ENCODE measurements around the gene MYH6. TPM values are rescaled to one million over a fixed set of nuclear protein-coding genes. Genes with fewer than 3 reads are reported as not detected.

Gene MYH6
- total RNA-seq, 1 experiment from 2014 or later = 0.09 TPM

DNA sequence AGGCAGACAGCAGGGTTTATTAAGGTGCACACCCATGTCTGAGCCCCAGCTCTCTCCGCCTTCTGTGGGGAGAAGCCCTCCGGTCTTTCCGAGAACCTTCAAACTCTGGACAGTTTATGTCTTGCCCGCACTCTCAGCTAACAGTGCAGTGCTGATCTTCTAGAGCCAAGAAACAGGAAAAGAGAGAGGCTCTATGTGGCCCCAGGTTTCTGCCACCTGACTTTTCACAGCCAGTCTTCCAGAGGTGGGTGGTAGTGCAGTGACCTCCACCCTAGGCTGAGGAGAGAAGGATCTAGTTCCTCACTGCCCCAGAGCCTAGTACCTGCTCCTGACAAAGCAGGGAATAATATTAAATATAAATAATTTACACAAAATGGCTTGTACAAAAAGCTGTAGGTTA is 51.4 kb downstream of the MYH6 start:
- Mint-ChIP-seq H3K27ac (no peak overlapping the region), H3K4me3 (no peak overlapping the region), H3K4me1 (peaks cover 8% of the 10 kb centered on the region), H3K36me3 (peaks cover 14% of the 10 kb centered on the region), H3K9me3 (no peaks in the 10 kb centered on the region), H3K27me3 (ENCODE audit: low read depth) (peaks cover 21% of the 10 kb centered on the region)
- TF ChIP-seq ZNF121 (CRISPR knock-in tag; IDR thresholded peaks at IDR 0.05) (no peak), STAT6 (CRISPR knock-in tag; conservative IDR thresholded peaks at IDR 0.05; ENCODE audit: low read depth) (no peak), SMAD4 (CRISPR knock-in tag; IDR thresholded peaks at IDR 0.05) (no peak), CREB1 (CRISPR knock-in tag; IDR thresholded peaks at IDR 0.05) (no peak), GRHL2 (CRISPR knock-in tag; IDR thresholded peaks at IDR 0.05; ENCODE audit: insufficient replicate concordance, severe bottlenecking) (no peak), IRF2 (CRISPR knock-in tag; IDR thresholded peaks at IDR 0.05; ENCODE audit: borderline replicate concordance, low read depth) (no peak), ZNF281 (CRISPR knock-in tag; IDR thresholded peaks at IDR 0.05) (no peak), SOX15 (CRISPR knock-in tag; IDR thresholded peaks at IDR 0.05) (no peak), NFE2L1 (CRISPR knock-in tag; IDR thresholded peaks at IDR 0.05) (no peak), OVOL2 (CRISPR knock-in tag; IDR thresholded peaks at IDR 0.05; ENCODE audit: borderline replicate concordance) (no peak), ZNF396 (CRISPR knock-in tag; IDR thresholded peaks at IDR 0.05; ENCODE audit: borderline replicate concordance) (no peak), JAZF1 (CRISPR knock-in tag; IDR thresholded peaks at IDR 0.05) (no peak), TCF7 (CRISPR knock-in tag; IDR thresholded peaks at IDR 0.05; ENCODE audit: low read depth) (no peak), NR2C2 (CRISPR knock-in tag; IDR thresholded peaks at IDR 0.05) (no peak), ARID4B (CRISPR knock-in tag; IDR thresholded peaks at IDR 0.05; ENCODE audit: borderline replicate concordance) (no peak)
- TF ChIP-seq, protein P1, sequence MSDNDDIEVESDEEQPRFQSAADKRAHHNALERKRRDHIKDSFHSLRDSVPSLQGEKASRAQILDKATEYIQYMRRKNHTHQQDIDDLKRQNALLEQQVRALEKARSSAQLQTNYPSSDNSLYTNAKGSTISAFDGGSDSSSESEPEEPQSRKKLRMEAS (CRISPR knock-in tag; IDR thresholded peaks at IDR 0.05) = no peak
- ChIA-PET POLR2A (no interaction called here), CTCF (interaction anchor here (1.4 to 1.6 kb wide), 2 partner anchors 24 to 100 kb away, joined by 3 to 5 read pairs; no protein-coding TSS in a partner anchor)
- ATAC-seq (no peak), DNase-seq (ENCODE audit: low spot score) (no peak)
